PFSK-1 (cell line): ENCODE results near the gene HDAC4.

ENCODE experiments used
- FOXP2 ChIP-seq: optimal IDR thresholded peaks from 2 replicates; pipeline ENCODE3; 2011; ENCODE audit warnings: borderline replicate concordance, control low read depth, inconsistent platforms; ENCODE audit not compliant: insufficient read depth; ENCODE audit errors: extremely low read length, extremely low read depth
- POLR2AphosphoS5 ChIP-seq: IDR thresholded peaks from 2 replicates; pipeline ENCODE4 v1.6.1; 2012; ENCODE audit warnings: low read depth, mild to moderate bottlenecking, control low read depth, low read length, moderate library complexity
- SIN3A ChIP-seq: IDR thresholded peaks from 2 replicates; pipeline ENCODE4 v1.6.1; 2012; ENCODE audit warnings: mild to moderate bottlenecking, low read length, moderate library complexity, borderline replicate concordance; ENCODE audit not compliant: insufficient read depth
- TAF1 ChIP-seq: IDR thresholded peaks from 2 replicates; pipeline ENCODE4 v1.6.1; 2012; ENCODE audit warnings: low read length, control low read depth, borderline replicate concordance; ENCODE audit not compliant: insufficient read depth
- TF ChIP-seq, protein P1 (sequence below), 2 experiments: IDR thresholded peaks; 2 replicates each; pipeline versions ENCODE4 v1.6.1 to v1.8.0; 2011 to 2012; ENCODE audit warnings: low read depth in 2 of 2, low read length in 2 of 2, control low read depth in 1 of 2, inconsistent platforms in 1 of 2, mild to moderate bottlenecking in 1 of 2, moderate library complexity in 1 of 2; ENCODE audit not compliant: insufficient read depth in 1 of 2

- peak; percentile 43 for TF ChIP-seq FOXP2
- TF ChIP-seq POLR2AphosphoS5 = no peak
- TF ChIP-seq, protein P1, sequence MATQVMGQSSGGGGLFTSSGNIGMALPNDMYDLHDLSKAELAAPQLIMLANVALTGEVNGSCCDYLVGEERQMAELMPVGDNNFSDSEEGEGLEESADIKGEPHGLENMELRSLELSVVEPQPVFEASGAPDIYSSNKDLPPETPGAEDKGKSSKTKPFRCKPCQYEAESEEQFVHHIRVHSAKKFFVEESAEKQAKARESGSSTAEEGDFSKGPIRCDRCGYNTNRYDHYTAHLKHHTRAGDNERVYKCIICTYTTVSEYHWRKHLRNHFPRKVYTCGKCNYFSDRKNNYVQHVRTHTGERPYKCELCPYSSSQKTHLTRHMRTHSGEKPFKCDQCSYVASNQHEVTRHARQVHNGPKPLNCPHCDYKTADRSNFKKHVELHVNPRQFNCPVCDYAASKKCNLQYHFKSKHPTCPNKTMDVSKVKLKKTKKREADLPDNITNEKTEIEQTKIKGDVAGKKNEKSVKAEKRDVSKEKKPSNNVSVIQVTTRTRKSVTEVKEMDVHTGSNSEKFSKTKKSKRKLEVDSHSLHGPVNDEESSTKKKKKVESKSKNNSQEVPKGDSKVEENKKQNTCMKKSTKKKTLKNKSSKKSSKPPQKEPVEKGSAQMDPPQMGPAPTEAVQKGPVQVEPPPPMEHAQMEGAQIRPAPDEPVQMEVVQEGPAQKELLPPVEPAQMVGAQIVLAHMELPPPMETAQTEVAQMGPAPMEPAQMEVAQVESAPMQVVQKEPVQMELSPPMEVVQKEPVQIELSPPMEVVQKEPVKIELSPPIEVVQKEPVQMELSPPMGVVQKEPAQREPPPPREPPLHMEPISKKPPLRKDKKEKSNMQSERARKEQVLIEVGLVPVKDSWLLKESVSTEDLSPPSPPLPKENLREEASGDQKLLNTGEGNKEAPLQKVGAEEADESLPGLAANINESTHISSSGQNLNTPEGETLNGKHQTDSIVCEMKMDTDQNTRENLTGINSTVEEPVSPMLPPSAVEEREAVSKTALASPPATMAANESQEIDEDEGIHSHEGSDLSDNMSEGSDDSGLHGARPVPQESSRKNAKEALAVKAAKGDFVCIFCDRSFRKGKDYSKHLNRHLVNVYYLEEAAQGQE (IDR thresholded peaks at IDR 0.05; ENCODE audit: insufficient read depth in 1 of 2, low read depth in 2 of 2, low read length in 2 of 2) = no peak
- no peak for TF ChIP-seq TAF1
- TF ChIP-seq SIN3A = no peak
These were observed 148.0 kb downstream of the HDAC4 start for GRCh38 chr2:239252801-239253200.
